Mucosa of rectum (tissue), 2 donors: ENCODE measurements around the gene FREY1.
"Not testable (repeated sequence)": the region's sequence is repeated elsewhere in the genome, so short reads cannot be mapped to it uniquely, and the experiment has no call there.

Experiments used
- H3K27ac ChIP-seq, 2 donors: one replicate each; pipeline ENCODE4 v1.7.0; 2013; ENCODE audit warnings: inconsistent platforms in 2 of 2, low read depth in 2 of 2, low read length in 2 of 2
- H3K27me3 ChIP-seq, 2 donors: one replicate each; pipeline ENCODE4 v1.7.0; 2013; ENCODE audit warnings: low read length in 2 of 2; ENCODE audit not compliant: control insufficient read depth in 2 of 2, insufficient read depth in 2 of 2
- H3K36me3 ChIP-seq, 2 donors: one replicate each; pipeline ENCODE4 v1.7.0; 2013; ENCODE audit warnings: low read length in 2 of 2; ENCODE audit not compliant: control insufficient read depth in 2 of 2, insufficient read depth in 2 of 2
- H3K4me1 ChIP-seq, 2 donors: one replicate each; pipeline ENCODE4 v1.7.0; 2013; ENCODE audit warnings: low read length in 2 of 2, mild to moderate bottlenecking in 1 of 2; ENCODE audit not compliant: control insufficient read depth in 2 of 2, insufficient read depth in 2 of 2
- H3K4me3 ChIP-seq, 2 donors: one replicate each; pipeline ENCODE4 v1.7.0; 2013; ENCODE audit warnings: low read length in 2 of 2
- H3K9ac ChIP-seq, 2 donors: one replicate each; pipeline ENCODE4 v1.7.0; 2013; ENCODE audit warnings: low read length in 2 of 2, low read depth in 1 of 2, mild to moderate bottlenecking in 1 of 2
- H3K9me3 ChIP-seq, 2 donors: one replicate each; pipeline ENCODE4 v1.7.0; 2013; ENCODE audit warnings: low read length in 2 of 2; ENCODE audit not compliant: control insufficient read depth in 2 of 2
- donor health status: healthy.
- donor health status: Normal muscosa, but diverticular disease.

The FREY1 gene

GRCh38 chr11:45904309-45904915 is 2.7 kb downstream of the FREY1 start:
- H3K27ac ChIP-seq: peak overlapping the region in 1 of 2 donors; percentile 34
- H3K9me3 ChIP-seq: no peaks in the 10 kb centered on the region
- H3K27me3 ChIP-seq: peaks cover 4 to 12% of the 10 kb centered on the region in 2 donors
- H3K4me3 ChIP-seq: no peak overlapping the region
- H3K36me3 ChIP-seq: peaks cover 0 to 3% of the 10 kb centered on the region in 2 donors
- H3K9ac ChIP-seq: no peak overlapping the region
- peaks cover 2 to 17% of the 10 kb centered on the region in 2 donors for H3K4me1 ChIP-seq

DNA sequence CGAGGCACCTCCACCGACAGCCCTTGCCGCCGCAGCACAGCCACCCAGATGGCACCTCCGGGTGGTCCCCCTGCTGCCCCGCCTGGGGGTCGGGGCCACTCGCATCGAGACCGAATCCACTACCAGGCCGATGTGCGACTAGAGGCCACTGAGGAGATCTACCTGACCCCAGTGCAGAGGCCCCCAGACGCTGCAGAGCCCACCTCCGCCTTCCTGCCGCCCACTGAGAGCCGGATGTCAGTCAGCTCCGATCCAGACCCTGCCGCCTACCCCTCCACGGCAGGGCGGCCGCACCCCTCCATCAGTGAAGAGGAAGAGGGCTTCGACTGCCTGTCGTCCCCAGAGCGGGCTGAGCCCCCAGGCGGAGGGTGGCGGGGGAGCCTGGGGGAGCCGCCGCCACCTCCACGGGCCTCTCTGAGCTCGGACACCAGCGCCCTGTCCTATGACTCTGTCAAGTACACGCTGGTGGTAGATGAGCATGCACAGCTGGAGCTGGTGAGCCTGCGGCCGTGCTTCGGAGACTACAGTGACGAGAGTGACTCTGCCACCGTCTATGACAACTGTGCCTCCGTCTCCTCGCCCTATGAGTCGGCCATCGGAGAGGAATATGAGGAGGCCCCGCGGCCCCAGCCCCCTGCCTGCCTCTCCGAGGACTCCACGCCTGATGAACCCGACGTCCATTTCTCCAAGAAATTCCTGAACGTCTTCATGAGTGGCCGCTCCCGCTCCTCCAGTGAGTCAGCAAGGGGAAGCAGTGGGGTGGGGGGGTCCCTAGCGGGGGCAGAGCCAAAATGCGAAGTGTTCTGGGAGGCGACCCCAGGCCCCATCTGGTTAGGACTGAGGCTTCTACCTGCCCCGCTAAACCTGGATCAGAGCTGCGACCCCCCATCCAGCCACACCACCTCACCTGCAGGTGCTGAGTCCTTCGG is 4.4 kb downstream of the FREY1 start:
- Histone ChIP-seq H3K27me3 (peaks cover 7 to 24% of the 10 kb centered on the region in 2 donors), H3K9ac (no peak overlapping the region), H3K36me3 (no peaks in the 10 kb centered on the region), H3K27ac (no peak overlapping the region), H3K4me1 (peaks cover 6 to 23% of the 10 kb centered on the region in 2 donors), H3K4me3 (no peak overlapping the region), H3K9me3 (no peaks in the 10 kb centered on the region)

DNA sequence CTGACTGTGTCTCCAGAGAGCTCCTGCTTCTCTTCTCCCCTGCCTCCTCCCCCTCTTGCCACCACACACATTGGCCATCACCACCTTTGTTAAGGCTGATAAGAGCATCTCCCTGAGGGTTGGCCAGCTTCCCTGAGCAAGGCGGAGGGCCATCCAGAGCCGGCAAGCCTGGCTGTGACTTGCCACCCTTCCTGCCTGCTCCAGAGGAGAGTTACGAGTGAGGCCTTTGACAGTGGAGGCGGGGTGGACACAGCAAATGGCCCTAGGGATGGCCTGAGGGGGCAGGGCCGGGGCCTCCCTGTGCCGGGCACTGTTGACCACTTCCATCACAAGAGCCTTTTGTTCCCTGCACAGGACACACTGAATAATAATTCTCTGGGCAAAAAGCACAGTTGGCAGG is 5.4 kb downstream of the FREY1 start:
- H3K4me1 ChIP-seq: peaks cover 6 to 18% of the 10 kb centered on the region in 2 donors
- no peaks in the 10 kb centered on the region for H3K36me3 ChIP-seq
- H3K4me3 ChIP-seq: no peak overlapping the region
- no peaks in the 10 kb centered on the region for H3K9me3 ChIP-seq
- no peak overlapping the region for H3K9ac ChIP-seq
- peaks cover 7 to 27% of the 10 kb centered on the region in 2 donors for H3K27me3 ChIP-seq
- no peak overlapping the region for H3K27ac ChIP-seq

DNA sequence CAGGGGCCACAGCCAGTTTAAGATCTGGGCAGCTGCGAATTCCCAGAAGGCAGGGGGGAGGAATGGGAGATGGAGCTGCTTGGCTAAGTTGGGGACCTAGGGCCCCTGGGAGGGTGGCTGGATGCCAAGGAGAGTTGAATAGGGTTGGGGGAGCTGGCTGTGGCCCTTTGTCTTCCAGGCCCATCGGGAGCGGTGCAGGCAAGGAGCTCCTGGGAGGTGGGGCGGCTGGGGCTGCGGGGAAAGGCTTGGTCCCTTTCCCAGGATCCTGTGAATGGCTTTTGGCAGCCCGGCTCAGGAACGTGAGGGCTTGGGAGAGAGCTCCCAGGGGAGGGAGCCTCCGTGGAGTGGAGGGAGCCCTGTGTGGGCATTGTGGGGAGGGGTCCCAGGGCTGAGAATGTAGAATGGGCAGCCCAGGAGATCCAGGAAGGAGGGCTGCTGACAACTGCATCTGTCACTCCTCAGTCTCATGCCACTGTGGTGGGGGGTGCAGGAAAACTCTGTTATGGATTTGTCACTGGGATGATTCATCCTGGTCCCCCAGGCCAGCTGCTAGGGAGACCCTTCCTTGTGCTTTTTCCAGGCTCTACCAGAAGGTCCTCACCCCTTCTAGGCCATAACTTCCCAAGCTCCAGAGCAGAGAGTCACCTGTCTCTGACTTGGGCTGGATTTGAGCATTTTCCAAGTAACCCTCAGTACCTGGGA is 6.0 kb downstream of the FREY1 start:
- Histone ChIP-seq H3K9me3 (no peaks in the 10 kb centered on the region), H3K4me3 (peak overlapping the region; percentile 20 to 30), H3K4me1 (peaks cover 5 to 12% of the 10 kb centered on the region in 2 donors), H3K27me3 (peaks cover 7 to 27% of the 10 kb centered on the region in 2 donors), H3K36me3 (no peaks in the 10 kb centered on the region), H3K27ac (no peak overlapping the region), H3K9ac (no peak overlapping the region)

DNA sequence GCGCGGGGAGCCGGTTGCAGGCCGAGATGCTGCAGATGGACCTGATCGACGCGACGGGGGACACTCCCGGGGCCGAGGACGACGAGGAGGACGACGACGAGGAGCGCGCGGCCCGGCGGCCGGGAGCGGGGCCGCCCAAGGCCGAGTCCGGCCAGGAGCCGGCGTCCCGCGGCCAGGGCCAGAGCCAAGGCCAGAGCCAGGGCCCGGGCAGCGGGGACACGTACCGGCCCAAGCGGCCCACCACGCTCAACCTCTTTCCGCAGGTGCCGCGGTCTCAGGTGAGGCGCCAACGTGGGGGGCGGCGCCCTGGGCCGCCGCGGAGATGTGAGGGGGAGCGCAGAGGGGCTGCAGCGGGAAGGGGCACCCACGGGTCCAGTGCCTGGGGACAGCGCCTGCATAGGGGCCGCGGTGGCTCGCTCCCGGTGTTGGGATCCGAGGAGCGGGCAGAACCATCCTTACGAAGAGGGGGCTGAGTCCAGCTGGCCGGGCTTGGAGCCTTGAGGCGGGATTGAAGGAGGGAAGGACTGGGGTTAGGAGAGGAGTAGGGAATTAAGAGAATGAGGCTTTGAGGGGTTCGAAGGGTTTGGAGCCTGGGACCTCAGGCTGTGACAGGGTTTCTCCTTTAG is 6.8 kb downstream of the FREY1 start:
- not testable (repeated sequence) for H3K4me1 ChIP-seq, H3K27ac ChIP-seq, H3K9ac ChIP-seq, H3K36me3 ChIP-seq, H3K9me3 ChIP-seq
- Histone ChIP-seq H3K4me3 (peak overlapping the region; percentile 20 to 30), H3K27me3 (peaks cover 7 to 27% of the 10 kb centered on the region in 2 donors)

- Histone ChIP-seq H3K36me3 (no peaks in the 10 kb centered on the region), H3K27me3 (peaks cover 7 to 27% of the 10 kb centered on the region in 2 donors), H3K27ac (peak overlapping the region in 1 of 2 donors; percentile 32), H3K4me3 (peak overlapping the region; percentile 42 to 55), H3K9me3 (no peaks in the 10 kb centered on the region), H3K9ac (peak overlapping the region in 1 of 2 donors; percentile 33), H3K4me1 (peaks cover 4 to 10% of the 10 kb centered on the region in 2 donors)
These were observed 7.5 kb downstream of the FREY1 start for GRCh38 chr11:45899448-45900174.

GRCh38 chr11:45899086-45899447 is 8.0 kb downstream of the FREY1 start:
- Histone ChIP-seq H3K4me3 (no peak overlapping the region), H3K27ac (no peak overlapping the region)

DNA sequence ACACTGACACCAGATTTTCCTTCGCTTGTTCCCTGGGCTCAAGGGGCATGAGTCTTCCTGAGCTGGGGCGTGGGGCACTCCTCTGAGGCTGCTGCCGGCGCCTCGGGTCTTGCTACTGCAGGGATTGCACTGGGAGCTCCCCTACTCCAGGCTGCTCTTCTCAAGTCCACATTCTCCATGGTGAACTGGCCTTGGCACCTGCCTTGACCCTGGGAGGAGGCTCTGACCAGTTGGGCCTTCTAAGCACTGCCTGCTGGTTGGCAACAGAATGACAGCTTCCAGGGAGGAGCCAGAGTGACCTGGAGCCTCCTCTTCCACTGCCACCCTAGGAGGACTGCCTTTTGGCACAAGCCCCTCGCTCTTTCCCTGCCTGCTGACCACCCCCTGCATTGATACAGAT is 9.5 kb downstream of the FREY1 start:
- H3K9me3 ChIP-seq: no peaks in the 10 kb centered on the region
- H3K4me3 ChIP-seq: no peak overlapping the region
- peaks cover 4 to 10% of the 10 kb centered on the region in 2 donors for H3K4me1 ChIP-seq
- H3K27ac ChIP-seq: no peak overlapping the region
- H3K36me3 ChIP-seq: no peaks in the 10 kb centered on the region
- H3K27me3 ChIP-seq: peaks cover 7 to 27% of the 10 kb centered on the region in 2 donors
- H3K9ac ChIP-seq: no peak overlapping the region

More at GRCh38 chr11:45899086-45899447, 8.0 kb downstream of the FREY1 start:
- Histone ChIP-seq H3K9me3 (no peaks in the 10 kb centered on the region), H3K4me1 (peaks cover 4 to 10% of the 10 kb centered on the region in 2 donors), H3K27me3 (peaks cover 7 to 27% of the 10 kb centered on the region in 2 donors), H3K36me3 (no peaks in the 10 kb centered on the region), H3K9ac (no peak overlapping the region)

GRCh38 chr11:45896422-45896984 is 10.6 kb downstream of the FREY1 start:
- H3K27ac ChIP-seq: no peak overlapping the region

More at GRCh38 chr11:45896422-45896984, 10.6 kb downstream of the FREY1 start:
- Histone ChIP-seq H3K4me3 (no peak overlapping the region), H3K4me1 (peaks cover 4 to 10% of the 10 kb centered on the region in 2 donors), H3K27me3 (peaks cover 7 to 26% of the 10 kb centered on the region in 2 donors), H3K36me3 (no peaks in the 10 kb centered on the region), H3K9me3 (no peaks in the 10 kb centered on the region), H3K9ac (no peak overlapping the region)
